ENCODE results near the gene ITPKC.
A peak's percentile ranks its signal among the peaks of the same experiment; 100 is the strongest.

Gene ITPKC

DNA sequence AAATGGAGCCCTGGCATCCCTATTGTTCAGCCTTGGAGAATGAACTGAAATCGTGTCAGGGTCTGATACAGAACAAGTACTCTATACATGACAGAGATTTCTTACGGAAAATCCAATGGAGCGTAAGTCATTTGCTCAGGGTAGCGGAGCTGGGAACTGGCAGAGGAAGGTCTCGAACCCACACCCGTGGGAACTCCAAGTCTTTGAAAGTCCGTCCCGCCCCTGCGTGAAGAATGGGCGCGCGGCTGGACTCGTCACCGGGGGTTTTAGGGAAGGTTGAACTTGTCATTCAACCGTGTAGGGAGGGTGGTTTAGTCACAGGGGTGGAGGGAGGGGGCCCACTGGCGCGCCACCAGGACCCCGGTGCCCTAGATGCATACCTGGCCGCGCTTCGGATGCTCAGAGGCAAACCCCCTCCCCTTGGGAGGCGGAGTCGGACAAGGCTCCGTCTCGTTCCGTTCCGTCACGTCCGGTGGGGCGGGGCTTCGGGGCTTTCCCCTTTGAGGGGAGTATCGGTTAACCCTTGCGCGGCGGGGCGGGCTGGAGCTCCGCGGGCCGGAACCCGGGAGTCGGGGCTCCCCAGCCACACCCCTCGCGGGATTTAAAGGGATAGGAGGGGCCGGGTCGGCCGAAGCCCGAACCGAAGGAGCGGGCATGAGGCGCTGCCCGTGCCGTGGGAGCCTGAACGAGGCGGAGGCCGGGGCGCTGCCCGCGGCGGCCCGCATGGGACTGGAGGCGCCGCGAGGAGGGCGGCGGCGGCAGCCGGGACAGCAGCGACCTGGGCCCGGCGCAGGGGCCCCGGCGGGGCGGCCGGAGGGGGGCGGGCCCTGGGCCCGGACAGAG, at the start of gene ITPKC, which contains the start of gene COQ8B:
Gene ITPKC, plus strand, starts transcription at position 631 of the 843 bp plus-strand sequence. Its CDS starts 24 bp downstream, at position 655.
Gene COQ8B, minus strand, starts transcription at position 405 of the 843 bp plus-strand sequence. CDS start 2,254 bp downstream, outside the sequence.
- peak; percentile 100 for DNase-seq (ENCODE audit: low read depth)

DNA sequence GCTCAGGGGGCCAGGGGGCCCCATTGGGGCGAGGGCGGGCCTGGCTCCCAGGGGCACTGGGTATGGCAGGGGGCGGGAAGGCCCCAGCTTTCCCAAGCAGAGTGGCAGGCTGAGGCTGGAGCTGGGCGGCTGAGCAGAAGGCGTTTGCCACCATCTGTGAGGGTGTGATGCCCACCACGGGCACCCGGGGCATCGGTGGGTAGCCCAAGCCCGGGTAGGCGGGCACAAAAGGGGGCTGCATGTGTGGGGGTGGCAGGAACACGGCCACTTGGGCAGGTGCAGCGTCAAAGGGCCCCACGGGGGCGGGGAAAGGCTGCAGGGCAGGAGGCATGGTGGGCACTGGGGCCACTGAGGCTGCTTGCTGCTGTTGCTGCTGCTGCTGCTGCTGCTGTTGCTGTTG, 49.3 kb upstream of the ITPKC start:
- DNase-seq (ENCODE audit: low read depth), result no peak

- no peak for DNase-seq (ENCODE audit: low read depth)
Observed at GRCh38 chr19:40668991-40669614, 47.8 kb upstream of the ITPKC start.

GRCh38 chr19:40671404-40671803, 45.5 kb upstream of the ITPKC start:
- no peak for DNase-seq (ENCODE audit: low read depth)

DNA sequence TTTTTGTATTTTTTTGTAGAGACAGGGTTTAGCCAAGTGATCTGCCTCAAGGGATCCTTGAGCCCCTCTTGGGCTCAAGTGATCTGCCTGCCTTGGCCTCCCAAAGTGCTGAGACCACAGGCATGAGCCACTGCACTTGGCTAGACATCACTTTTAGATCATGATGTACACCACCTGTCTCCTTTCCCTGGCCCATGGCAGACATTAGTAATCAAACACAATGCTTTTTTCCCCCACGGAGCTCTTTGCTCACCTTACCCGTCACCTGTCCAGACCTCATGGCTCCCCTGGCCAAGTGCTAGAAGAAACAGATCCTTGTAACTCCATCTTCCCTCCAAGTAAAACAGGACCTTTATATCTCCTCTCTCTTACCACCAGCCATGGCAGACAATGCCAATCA, 44.9 kb upstream of the ITPKC start:
- no peak for DNase-seq (ENCODE audit: low read depth)

GRCh38 chr19:40672573-40673299, 44.2 kb upstream of the ITPKC start:
- DNase-seq (ENCODE audit: low read depth), result no peak

- DNase-seq (ENCODE audit: low read depth), result no peak
Observed at GRCh38 chr19:40673397-40673796, 43.5 kb upstream of the ITPKC start.

GRCh38 chr19:40674291-40674690, 42.6 kb upstream of the ITPKC start:
- no peak for DNase-seq (ENCODE audit: low read depth)

- no peak for DNase-seq (ENCODE audit: low read depth)
Observed at GRCh38 chr19:40677156-40677555, 39.8 kb upstream of the ITPKC start.

DNA sequence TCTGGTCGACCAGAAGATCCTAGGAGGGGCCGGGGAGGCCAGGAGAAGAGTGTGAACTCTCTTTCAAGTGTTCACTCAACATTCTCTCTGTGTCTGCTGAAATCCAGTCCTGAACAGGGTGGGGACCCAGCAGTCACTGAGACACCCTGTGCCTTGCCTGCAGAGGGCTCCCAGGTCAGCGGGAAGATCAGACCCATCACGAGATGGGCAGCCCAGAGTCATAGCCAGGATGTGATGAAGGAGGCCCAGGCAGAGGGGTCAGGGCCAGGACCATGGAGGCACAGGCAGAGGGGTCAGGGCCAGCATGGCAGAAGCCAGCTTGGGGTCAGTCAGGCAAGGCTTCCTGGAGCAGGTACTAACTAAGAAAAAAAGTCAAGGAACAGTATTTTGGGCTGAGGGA, 35.9 kb upstream of the ITPKC start:
- no peak for DNase-seq (ENCODE audit: low read depth)

GRCh38 chr19:40682431-40682964, 34.4 kb upstream of the ITPKC start:
- no peak for DNase-seq (ENCODE audit: low read depth)

- no peak for DNase-seq (ENCODE audit: low read depth)
Observed at GRCh38 chr19:40683437-40683836, 33.5 kb upstream of the ITPKC start.

GRCh38 chr19:40684280-40684679, 32.6 kb upstream of the ITPKC start:
- no peak for DNase-seq (ENCODE audit: low read depth)

DNA sequence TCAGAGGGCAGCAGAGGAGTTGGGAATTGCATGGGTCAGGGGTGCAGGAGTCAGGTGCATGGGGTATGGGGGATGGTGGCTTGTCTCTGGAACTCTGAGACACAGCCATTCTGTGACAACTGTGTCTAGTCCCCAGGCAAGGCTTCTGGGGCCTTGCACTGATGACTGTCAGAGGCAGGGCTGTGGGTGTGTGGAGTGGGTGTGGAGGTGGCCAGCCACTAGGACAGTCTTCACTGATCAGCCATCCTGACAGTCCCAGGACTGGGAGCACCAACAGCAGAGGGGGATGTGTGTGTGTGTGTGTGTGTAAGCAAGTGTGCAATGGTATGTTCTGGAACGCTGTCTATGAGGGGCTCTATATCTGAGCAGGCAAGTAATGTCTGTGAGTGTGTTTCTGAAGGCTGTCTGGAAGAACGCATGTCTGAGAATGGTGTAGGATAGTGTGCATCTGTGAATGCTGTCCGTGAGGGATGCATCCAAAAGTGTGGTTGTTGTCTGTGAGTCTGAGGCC, 31.8 kb upstream of the ITPKC start:
- DNase-seq (ENCODE audit: low read depth), result no peak

DNA sequence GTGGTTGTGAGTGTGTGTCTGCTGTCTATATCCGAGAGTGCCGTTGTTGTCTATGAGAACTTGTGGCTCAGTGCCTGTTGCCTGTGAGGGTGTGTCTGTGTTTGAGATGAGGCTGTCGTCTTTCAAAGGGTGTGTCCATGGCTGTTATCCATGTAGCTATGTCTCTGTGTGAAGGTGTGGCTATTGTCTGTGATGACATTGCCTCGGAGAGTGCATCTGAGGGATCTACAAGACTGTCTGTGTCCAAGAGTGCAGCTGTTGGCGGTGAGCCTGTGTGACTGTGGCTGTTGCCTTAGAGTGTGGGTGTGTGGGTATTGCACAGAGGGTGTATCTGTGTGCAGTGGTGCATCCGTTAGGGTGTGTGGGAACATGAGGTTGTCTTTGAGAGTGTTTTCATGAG, 31.3 kb upstream of the ITPKC start:
- no peak for DNase-seq (ENCODE audit: low read depth)

- no peak for DNase-seq (ENCODE audit: low read depth)
Observed at GRCh38 chr19:40686882-40687524, 29.9 kb upstream of the ITPKC start.

DNA sequence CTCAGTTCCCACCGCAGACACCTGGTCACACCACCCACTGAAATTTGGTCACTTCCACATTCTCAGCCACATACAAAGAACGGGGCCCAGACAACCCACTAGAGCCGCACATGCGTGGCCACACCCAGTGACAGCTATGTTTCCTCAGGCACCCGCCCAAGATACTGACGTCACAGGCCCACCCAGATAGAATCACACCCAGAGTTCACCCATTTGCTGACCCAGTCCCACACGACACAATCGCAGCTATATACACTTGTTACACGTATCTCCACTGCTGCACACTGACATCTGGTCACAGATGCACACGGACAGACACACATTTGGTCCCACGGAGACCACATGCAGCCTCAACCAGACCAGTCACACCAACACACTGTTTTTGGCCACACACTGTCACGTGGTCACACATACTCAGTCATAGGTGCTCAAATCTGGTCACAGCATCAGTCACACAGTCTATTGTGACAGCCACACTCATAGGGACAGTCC, 29.3 kb upstream of the ITPKC start:
- DNase-seq (ENCODE audit: low read depth), result no peak

- DNase-seq (ENCODE audit: low read depth), result no peak
Observed at GRCh38 chr19:40688309-40688708, 28.6 kb upstream of the ITPKC start.

- no peak for DNase-seq (ENCODE audit: low read depth)
Observed at GRCh38 chr19:40688987-40689338, 27.9 kb upstream of the ITPKC start.

- no peak for DNase-seq (ENCODE audit: low read depth)
Observed at GRCh38 chr19:40689339-40690049, 27.4 kb upstream of the ITPKC start.

Data from activated T-helper 9 cell treated with anti-CD3 and anti-CD28 coated beads, Interleukin-2, amount 50 U/mL, for 16 hours (primary cell).